Activated CD4-positive, alpha-beta T cell treated with anti-CD3 and anti-CD28 coated beads, Interleukin-2, amount 10 ng/mL, durations not matched to agents 7 days and 5 days (primary cell): ENCODE measurements around the gene LRIG1. TPM values are rescaled to one million over a fixed set of nuclear protein-coding genes. Genes with fewer than 3 reads are reported as not detected.

Source experiments
- CTCF ChIA-PET: fragments of 350-600 bp; sonication (Branson Sonifier 250); formaldehyde crosslinking; loops from one replicate; lab custom pipeline; 2021; ENCODE audit warnings: antibody characterized with exemption; lab: Charles Lee
- POLR2A ChIA-PET: fragments of 350-600 bp; sonication (Branson Sonifier 250); formaldehyde crosslinking; loops from one replicate; lab custom pipeline; 2021; ENCODE audit warnings: antibody characterized with exemption; lab: Charles Lee
- DNase-seq: peaks from one replicate; pipeline ENCODE4 v3.0.0-alpha.2; 2020
- H3K27ac Mint-ChIP-seq: one replicate; pipeline ENCODE4 v1.8.0; 2021; ENCODE audit warnings: mild to moderate bottlenecking, moderate library complexity, mixed read lengths
- H3K27me3 Mint-ChIP-seq: one replicate; pipeline ENCODE4 v1.8.0; 2021; ENCODE audit warnings: mixed read lengths
- H3K36me3 Mint-ChIP-seq: one replicate; pipeline ENCODE4 v1.8.0; 2021; ENCODE audit warnings: low read depth, mixed read lengths
- H3K4me1 Mint-ChIP-seq: one replicate; pipeline ENCODE4 v1.8.0; 2021; ENCODE audit warnings: mixed read lengths
- H3K4me3 Mint-ChIP-seq: one replicate; pipeline ENCODE4 v1.8.0; 2021; ENCODE audit warnings: mild to moderate bottlenecking, moderate library complexity, mixed read lengths
- H3K9me3 Mint-ChIP-seq: one replicate; pipeline ENCODE4 v1.8.0; 2021; ENCODE audit warnings: mixed read lengths
- total RNA-seq, 2 experiments: library from RNA; stranded (reverse); gene quantifications; one replicate each; pipeline ENCODE4 v1.2.3, GENCODE V29; 2021

LRIG1 gene
- total RNA-seq, 2 experiments from 2014 or later = 26.1 to 26.4 TPM

DNA sequence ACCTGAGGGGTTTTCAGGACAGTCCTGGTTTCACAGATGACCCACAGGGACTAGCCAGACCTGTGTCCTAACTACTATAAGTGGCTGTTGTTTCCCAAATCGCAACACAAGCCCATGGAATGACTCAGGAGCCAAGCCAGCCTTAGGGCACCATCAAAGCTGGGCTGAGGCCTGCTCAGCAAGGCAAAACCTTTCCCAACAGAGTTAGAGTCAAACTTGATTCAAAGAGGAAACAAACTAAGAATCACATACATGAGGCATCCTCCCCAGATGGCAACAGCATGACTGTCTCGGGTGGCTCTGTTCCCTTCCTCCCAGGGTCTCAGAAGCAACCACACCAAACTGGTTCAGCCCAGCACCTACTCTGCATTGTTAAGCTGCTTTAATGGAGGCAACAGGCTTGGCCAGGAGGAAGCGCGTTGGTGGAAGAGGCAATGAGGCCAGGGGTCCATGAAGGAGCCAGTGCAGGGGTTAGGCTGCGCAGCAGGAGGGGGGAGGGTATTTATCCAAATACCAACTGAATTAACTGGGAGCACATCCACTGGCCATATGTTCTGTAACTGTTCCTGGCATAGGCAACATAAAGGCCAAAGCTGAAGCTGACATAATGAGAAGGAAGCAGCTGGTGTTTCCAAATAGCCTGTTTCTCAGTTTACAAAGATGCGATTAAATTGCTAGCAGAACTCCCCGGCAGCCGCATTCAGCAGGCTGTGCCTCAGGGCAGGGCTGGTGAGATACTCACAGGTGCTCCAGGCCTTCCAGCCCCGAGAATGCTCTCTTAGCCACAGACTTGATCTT is 102.4 kb downstream of the LRIG1 start:
- peaks cover 15% of the 10 kb centered on the region for H3K4me1 Mint-ChIP-seq
- ChIA-PET POLR2A (no interaction called here), CTCF (interaction anchor here (1.0 to 2.9 kb wide), 2 partner anchors 9 to 424 kb away, joined by 3 to 8 read pairs; no protein-coding TSS in a partner anchor)
- no peaks in the 10 kb centered on the region for H3K27me3 Mint-ChIP-seq
- H3K36me3 Mint-ChIP-seq = peaks cover 27% of the 10 kb centered on the region
- H3K27ac Mint-ChIP-seq = no peak overlapping the region
- no peak for DNase-seq
- H3K4me3 Mint-ChIP-seq = no peak overlapping the region
- H3K9me3 Mint-ChIP-seq = no peaks in the 10 kb centered on the region

DNA sequence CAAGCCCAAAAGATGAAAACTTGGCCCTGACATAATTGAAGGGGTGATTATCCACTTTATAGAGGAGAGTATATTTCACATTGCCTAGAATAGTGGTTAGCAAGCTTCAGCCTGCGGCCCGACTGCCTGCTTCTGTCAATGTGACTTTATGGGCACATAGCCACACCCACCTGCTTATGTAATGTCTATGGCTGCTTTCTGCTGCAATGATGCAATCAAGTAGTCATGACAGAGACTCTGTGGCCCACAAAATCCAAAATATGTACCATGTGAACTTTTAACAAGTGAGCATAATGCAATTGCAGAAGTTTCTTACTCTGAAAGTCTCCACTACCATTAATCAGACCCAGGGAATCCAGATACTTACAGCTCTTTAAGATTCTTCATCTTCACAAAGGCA is 103.1 kb downstream of the LRIG1 start:
- Mint-ChIP-seq H3K9me3 (no peaks in the 10 kb centered on the region), H3K36me3 (peaks cover 31% of the 10 kb centered on the region), H3K4me3 (no peak overlapping the region), H3K27ac (no peak overlapping the region), H3K27me3 (no peaks in the 10 kb centered on the region), H3K4me1 (peaks cover 18% of the 10 kb centered on the region)
- ChIA-PET CTCF (interaction anchor here (1.0 to 2.9 kb wide), 3 partner anchors 10 to 13 kb away, joined by 3 to 8 read pairs (median 5); no protein-coding TSS in a partner anchor), POLR2A (no interaction called here)
- no peak for DNase-seq

DNA sequence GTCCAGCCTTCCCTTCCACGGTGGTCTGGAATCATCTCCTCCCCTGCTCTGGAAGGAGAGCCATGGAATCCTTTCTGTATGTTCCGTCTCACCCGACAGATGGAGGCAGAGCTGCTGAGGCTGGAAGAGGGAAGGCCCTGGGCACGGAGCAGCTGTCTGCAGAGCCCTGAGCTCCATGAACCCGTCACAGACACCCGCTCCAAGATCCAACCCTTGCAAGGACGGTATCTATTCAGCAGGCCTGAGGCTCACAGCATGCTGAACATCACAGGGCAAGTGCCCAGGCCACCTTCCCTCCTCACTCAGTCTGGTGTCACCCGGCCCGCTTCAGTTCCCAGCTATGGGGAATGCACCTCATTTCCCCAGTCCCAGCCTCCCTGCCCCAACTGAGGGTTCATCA is 103.9 kb downstream of the LRIG1 start:
- POLR2A ChIA-PET = no interaction called here
- Mint-ChIP-seq H3K4me3 (no peak overlapping the region), H3K27ac (peak overlapping the region; percentile 19), H3K36me3 (peaks cover 40% of the 10 kb centered on the region), H3K4me1 (peaks cover 21% of the 10 kb centered on the region), H3K9me3 (no peaks in the 10 kb centered on the region), H3K27me3 (no peaks in the 10 kb centered on the region)
- CTCF ChIA-PET = interaction anchor here (1.0 to 2.9 kb wide), 3 partner anchors 11 to 14 kb away, joined by 3 to 8 read pairs (median 5); no protein-coding TSS in a partner anchor
- no peak for DNase-seq

DNA sequence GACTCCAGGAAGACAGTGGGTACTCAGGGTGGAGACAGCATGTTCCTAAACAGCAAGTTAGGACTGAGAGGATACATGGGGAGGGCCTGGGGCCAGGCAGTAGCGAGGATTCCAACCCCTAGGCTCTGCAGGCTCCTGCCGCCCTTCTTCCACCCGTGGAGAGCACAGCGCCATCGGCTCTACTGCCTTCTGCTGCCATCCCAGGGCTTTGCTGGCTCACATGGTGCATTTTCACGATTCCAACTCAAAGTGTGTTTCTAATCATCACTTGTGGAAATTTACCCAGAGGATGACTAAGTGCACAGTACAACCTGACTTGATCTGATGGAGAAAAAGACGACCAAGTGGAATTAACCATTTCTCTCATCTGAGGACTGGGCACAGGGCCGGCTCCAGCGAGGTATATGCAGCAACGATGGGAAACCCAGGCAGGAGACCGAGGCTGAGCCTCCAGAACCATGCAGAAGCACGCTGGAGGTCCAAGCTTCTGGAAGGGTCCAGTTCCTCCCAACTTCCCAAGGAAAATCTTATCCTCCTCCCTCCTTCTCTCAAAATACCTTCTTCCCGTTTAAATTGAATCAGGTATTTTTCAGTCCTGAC is 104.6 kb downstream of the LRIG1 start:
- Mint-ChIP-seq H3K27ac (no peak overlapping the region), H3K27me3 (no peaks in the 10 kb centered on the region), H3K4me1 (peaks cover 21% of the 10 kb centered on the region), H3K36me3 (peaks cover 42% of the 10 kb centered on the region), H3K9me3 (no peaks in the 10 kb centered on the region), H3K4me3 (no peak overlapping the region)
- CTCF ChIA-PET = interaction anchor here (1.5 to 2.9 kb wide), 2 partner anchors 10 to 12 kb away, joined by 5 to 8 read pairs; no protein-coding TSS in a partner anchor
- POLR2A ChIA-PET = no interaction called here
- no peak for DNase-seq

DNA sequence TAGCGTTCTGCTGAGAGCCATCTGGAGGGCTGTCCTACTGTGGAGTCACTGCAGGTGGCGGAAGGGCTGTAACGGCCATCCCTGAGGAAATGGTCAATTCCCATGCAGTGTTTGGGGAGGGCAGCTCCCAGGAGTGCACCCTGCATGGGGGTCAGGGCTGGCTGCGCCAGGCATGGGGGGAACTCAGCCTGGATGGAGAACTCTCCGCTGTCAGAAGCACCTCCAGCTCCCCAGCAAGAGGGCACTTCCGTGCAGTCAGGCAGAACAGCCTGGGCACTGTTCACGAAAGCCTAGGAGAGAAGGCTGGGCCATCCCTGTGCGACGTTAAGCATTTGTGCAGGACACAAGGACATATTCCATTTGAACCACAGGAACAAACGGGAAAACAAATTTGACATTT is 105.2 kb downstream of the LRIG1 start:
- no peak overlapping the region for H3K27ac Mint-ChIP-seq
- POLR2A ChIA-PET = no interaction called here
- CTCF ChIA-PET = interaction anchor here (1.2 to 2.9 kb wide), 3 partner anchors 12 to 403 kb away, joined by 3 to 8 read pairs (median 5); no protein-coding TSS in a partner anchor

DNA sequence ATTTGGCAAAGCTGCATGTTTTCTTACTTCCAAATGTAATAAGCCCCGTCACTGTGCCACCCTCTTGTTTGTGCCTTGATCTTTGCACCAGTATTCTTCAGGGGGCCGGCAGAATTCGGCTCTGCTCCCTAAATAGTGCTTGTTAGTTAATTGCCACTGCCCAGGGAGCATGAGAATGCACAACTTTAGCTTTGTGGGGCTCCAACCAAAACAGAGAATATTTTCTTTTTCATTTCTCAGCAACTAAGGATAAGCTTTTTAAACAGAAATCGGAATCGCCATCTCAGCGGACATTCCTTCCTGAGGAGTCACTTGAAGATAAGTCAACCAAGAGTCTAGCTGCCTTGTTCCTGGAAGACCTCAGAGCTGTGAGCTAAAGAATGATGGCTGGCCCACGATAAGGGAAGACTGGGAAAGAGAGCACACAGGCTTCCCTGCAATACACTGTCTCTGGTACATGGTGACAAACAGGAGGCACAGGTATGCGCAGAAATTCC is 106.0 kb downstream of the LRIG1 start:
- no peak for DNase-seq
- H3K36me3 Mint-ChIP-seq = peaks cover 45% of the 10 kb centered on the region
- ChIA-PET CTCF (interaction anchor here (1.2 to 2.0 kb wide), 3 partner anchors 10 to 404 kb away, joined by 3 to 6 read pairs (median 5); no protein-coding TSS in a partner anchor), POLR2A (no interaction called here)
- peaks cover 21% of the 10 kb centered on the region for H3K4me1 Mint-ChIP-seq
- H3K4me3 Mint-ChIP-seq = no peak overlapping the region
- no peaks in the 10 kb centered on the region for H3K9me3 Mint-ChIP-seq
- no peaks in the 10 kb centered on the region for H3K27me3 Mint-ChIP-seq
- peak overlapping the region; percentile 58 for H3K27ac Mint-ChIP-seq

More for the DNA sequence above, 105.2 kb downstream of the LRIG1 start:
- H3K9me3 Mint-ChIP-seq = no peaks in the 10 kb centered on the region
- no peak overlapping the region for H3K4me3 Mint-ChIP-seq
- no peaks in the 10 kb centered on the region for H3K27me3 Mint-ChIP-seq
- DNase-seq = no peak
- H3K36me3 Mint-ChIP-seq = peaks cover 45% of the 10 kb centered on the region
- H3K4me1 Mint-ChIP-seq = peaks cover 21% of the 10 kb centered on the region

DNA sequence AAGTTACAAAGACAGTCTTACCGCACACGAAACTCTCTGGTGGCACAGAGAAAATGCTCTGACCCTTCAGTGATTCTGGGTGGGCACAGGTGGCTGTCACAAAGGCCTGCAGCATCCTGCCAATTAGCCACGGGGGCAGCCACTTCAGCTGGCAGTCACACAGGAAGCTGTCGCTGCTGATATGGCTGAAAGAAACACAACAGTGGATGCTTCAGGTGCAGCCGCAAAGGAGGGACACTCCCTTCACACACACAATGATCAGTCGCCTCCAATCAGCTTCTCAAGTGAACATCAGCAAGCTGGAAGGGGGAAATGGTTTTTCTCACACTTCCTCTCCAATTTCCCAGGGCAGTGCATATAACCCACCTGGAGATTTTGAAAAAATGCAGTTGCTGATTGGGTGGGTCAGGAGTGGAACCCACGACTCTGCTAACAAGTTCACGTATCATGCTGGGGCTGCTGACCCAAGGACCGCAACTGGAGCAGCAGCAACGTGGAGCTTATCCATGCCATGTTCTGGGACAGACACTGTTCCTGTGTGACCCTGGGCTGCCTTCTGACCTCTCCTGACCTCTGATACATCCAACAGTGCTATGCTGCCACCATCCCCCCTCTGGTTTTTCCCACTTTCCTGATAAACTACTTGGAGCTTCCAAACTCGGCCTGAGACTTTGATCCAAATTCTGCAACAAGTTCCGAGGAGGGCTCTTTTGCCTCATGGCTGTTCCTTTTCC is 106.6 kb downstream of the LRIG1 start:
- CTCF ChIA-PET = interaction anchor here (1.4 to 2.0 kb wide), 3 partner anchors 10 to 404 kb away, joined by 3 to 6 read pairs (median 5); no protein-coding TSS in a partner anchor
- peak overlapping the region; percentile 91 for H3K27ac Mint-ChIP-seq
- no peaks in the 10 kb centered on the region for H3K9me3 Mint-ChIP-seq
- peak; percentile 53 for DNase-seq
- no peaks in the 10 kb centered on the region for H3K27me3 Mint-ChIP-seq
- POLR2A ChIA-PET = no interaction called here
- peak overlapping the region; percentile 57 for H3K4me3 Mint-ChIP-seq
- H3K4me1 Mint-ChIP-seq = peaks cover 21% of the 10 kb centered on the region
- peaks cover 45% of the 10 kb centered on the region for H3K36me3 Mint-ChIP-seq

DNA sequence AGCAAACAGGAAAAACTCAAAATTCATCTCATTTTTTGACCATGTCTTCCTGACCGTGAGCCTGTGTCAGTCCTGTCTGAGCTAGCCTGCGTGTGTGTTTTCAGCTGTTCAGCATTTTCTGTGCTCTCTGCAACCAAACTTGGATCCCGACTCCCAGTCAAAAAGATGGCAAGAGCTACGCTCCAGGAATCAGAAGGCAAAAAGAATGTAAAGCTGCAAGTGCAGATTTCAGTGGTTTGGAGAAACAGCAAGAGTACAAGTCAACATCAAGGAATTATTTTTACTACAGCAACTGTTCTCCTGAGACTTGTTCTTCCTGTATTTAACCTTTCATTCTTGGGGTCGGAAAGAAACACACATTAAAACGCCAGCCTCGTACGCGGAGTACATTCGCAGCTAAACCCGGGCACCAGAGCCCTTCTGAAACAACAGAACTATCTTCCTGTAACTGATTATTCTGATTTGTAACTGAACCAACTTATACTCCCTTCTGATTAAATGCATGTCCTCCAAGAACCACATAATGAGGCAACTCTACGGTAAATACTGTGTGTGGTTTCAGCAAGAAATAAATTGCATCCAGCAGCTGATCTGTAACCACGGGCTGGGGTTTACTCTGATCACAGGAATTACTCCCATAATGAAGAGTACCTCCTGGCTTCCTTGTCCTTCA is 107.4 kb downstream of the LRIG1 start:
- peaks cover 48% of the 10 kb centered on the region for H3K36me3 Mint-ChIP-seq
- CTCF ChIA-PET = interaction anchor here (1.4 to 2.0 kb wide), 2 partner anchors 11 to 15 kb away, joined by 5 to 6 read pairs; no protein-coding TSS in a partner anchor
- no peaks in the 10 kb centered on the region for H3K27me3 Mint-ChIP-seq
- no peaks in the 10 kb centered on the region for H3K9me3 Mint-ChIP-seq
- peaks cover 21% of the 10 kb centered on the region for H3K4me1 Mint-ChIP-seq
- POLR2A ChIA-PET = no interaction called here
- DNase-seq = no peak
- peak overlapping the region; percentile 57 for H3K4me3 Mint-ChIP-seq
- H3K27ac Mint-ChIP-seq = peak overlapping the region; percentile 91

DNA sequence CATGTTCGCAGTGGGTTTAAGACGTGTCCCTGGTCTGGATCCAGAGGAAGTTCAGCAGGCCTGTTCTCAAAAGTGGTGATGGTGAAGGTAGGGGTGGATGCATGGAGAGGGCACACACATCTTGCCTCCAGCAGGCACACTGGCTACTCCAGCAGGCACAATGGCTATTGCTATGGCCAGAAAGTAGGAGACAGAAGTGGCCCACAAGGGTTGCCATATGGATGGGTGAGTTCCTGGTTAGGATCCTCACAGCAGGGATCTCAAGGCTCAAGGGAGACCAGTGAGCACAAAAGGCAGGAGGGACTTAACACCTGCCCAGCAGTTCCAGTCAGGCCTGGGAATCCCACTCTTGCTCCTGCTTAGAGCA is 107.9 kb downstream of the LRIG1 start:
- ChIA-PET CTCF (interaction anchor here (1.4 kb wide), 1 partner anchor 15 kb away, joined by 5 read pairs; no protein-coding TSS in a partner anchor), POLR2A (no interaction called here)
- peak overlapping the region; percentile 91 for H3K27ac Mint-ChIP-seq
- no peaks in the 10 kb centered on the region for H3K9me3 Mint-ChIP-seq
- no peak for DNase-seq
- peaks cover 25% of the 10 kb centered on the region for H3K4me1 Mint-ChIP-seq
- H3K36me3 Mint-ChIP-seq = peaks cover 50% of the 10 kb centered on the region
- H3K27me3 Mint-ChIP-seq = no peaks in the 10 kb centered on the region
- no peak overlapping the region for H3K4me3 Mint-ChIP-seq

DNA sequence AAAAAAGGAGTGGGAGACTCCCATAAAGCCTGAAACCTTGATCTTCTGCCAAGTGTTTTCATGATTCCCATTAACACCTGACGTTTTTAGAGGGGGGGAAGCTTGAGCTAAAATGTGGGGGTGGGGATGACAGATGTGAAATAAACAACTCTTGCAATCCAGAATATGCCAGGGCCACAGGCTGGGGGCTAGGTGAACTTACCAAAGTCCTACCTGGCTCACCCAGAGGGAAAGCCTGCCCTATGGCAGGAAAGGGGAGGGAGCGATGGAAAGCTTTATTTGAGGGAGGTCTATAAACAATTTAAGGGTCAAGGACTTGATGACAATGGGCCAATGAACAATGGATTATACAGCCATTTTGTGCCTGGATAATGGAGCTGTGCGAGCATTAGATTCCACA is 108.3 kb downstream of the LRIG1 start:
- H3K27me3 Mint-ChIP-seq = no peaks in the 10 kb centered on the region
- H3K4me3 Mint-ChIP-seq = no peak overlapping the region
- no peak for DNase-seq
- ChIA-PET CTCF (interaction anchor here (1.1 kb wide), 1 partner anchor 39 kb away, joined by 5 read pairs; no protein-coding TSS in a partner anchor), POLR2A (no interaction called here)
- H3K27ac Mint-ChIP-seq = peak overlapping the region; percentile 91
- no peaks in the 10 kb centered on the region for H3K9me3 Mint-ChIP-seq
- peaks cover 46% of the 10 kb centered on the region for H3K36me3 Mint-ChIP-seq
- H3K4me1 Mint-ChIP-seq = peaks cover 25% of the 10 kb centered on the region

DNA sequence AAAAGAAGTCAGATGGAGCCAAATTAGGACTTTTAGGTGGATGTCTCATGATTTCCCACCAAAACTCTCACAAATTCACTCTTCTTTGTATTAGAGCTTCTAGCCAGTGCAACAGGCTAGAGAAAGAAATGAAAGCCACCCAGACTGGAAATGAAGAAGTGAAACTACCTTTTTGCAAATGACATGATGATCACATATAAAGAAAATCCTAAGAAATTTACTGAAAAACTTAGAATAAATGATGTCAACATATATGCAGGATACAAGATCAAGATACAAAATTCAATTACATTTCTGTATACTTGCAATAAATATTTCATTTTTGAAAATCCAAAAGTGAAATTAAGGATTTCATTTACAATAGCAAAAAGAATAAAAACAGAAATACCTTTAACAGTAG is 110.8 kb downstream of the LRIG1 start:
- no peaks in the 10 kb centered on the region for H3K27me3 Mint-ChIP-seq
- H3K9me3 Mint-ChIP-seq = no peaks in the 10 kb centered on the region
- POLR2A ChIA-PET = no interaction called here
- CTCF ChIA-PET = no interaction called here
- no peak overlapping the region for H3K4me3 Mint-ChIP-seq
- peaks cover 23% of the 10 kb centered on the region for H3K4me1 Mint-ChIP-seq
- no peak overlapping the region for H3K27ac Mint-ChIP-seq
- peaks cover 61% of the 10 kb centered on the region for H3K36me3 Mint-ChIP-seq
- DNase-seq = no peak
